Fibroblast of lung (primary cell): Measurements from ENCODE around the gene TNPO3.

Experiments used
- EZH2 ChIP-seq: IDR thresholded peaks from 2 replicates; pipeline ENCODE4 v1.5.1; 2012; ENCODE audit warnings: low read length, control low read depth, mild to moderate bottlenecking; ENCODE audit errors: missing control alignments
- TF ChIP-seq, protein P1 (sequence below), 2 donors: IDR thresholded peaks in 1 of 2; conservative IDR thresholded peaks in 1 of 2; 1 replicate in 1 of 2; 2 replicates in 1 of 2; pipeline ENCODE4 v1.5.1; 2011 to 2012; ENCODE audit warnings: low read length in 2 of 2, control low read depth in 1 of 2, inconsistent platforms in 1 of 2, low read depth in 1 of 2, mild to moderate bottlenecking in 1 of 2

GRCh38 chr7:129055294-129055816, 444 bp upstream of the TNPO3 start:
- TF ChIP-seq, protein P1, sequence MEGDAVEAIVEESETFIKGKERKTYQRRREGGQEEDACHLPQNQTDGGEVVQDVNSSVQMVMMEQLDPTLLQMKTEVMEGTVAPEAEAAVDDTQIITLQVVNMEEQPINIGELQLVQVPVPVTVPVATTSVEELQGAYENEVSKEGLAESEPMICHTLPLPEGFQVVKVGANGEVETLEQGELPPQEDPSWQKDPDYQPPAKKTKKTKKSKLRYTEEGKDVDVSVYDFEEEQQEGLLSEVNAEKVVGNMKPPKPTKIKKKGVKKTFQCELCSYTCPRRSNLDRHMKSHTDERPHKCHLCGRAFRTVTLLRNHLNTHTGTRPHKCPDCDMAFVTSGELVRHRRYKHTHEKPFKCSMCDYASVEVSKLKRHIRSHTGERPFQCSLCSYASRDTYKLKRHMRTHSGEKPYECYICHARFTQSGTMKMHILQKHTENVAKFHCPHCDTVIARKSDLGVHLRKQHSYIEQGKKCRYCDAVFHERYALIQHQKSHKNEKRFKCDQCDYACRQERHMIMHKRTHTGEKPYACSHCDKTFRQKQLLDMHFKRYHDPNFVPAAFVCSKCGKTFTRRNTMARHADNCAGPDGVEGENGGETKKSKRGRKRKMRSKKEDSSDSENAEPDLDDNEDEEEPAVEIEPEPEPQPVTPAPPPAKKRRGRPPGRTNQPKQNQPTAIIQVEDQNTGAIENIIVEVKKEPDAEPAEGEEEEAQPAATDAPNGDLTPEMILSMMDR (conservative IDR thresholded peaks at IDR 0.05 in 1 of 2, IDR thresholded peaks at IDR 0.05 in 1 of 2; ENCODE audit: low read depth in 1 of 2, low read length in 2 of 2), result no peak
- no peak for TF ChIP-seq EZH2
